Measurements from ENCODE around the gene FGF12. TPM values are rescaled to one million over a fixed set of nuclear protein-coding genes. Genes with fewer than 3 reads are reported as not detected.

FGF12 gene
- total and polyA plus RNA-seq, 2 of the 13 experiments (the other 11 are each of a cell fraction or from before 2014, with no cell fraction given) = 0.07 TPM; not detected in 1

GRCh38 chr3:192244591-192244990 is 482.8 kb downstream of the FGF12 start:
- Histone ChIP-seq H3K27me3 (ENCODE audit: control insufficient read depth in 1 of 2, insufficient read depth in 2 of 2, low read length in 2 of 2) (no peaks in the 10 kb centered on the region; a peak in 1 of 5 replicates), H4K20me1 (ENCODE audit: insufficient read depth, low read length) (no peaks in the 10 kb centered on the region), H2AFZ (ENCODE audit: low read length) (no peak overlapping the region), H3K79me2 (ENCODE audit: insufficient read depth, low read length) (no peaks in the 10 kb centered on the region), H3K4me3 (replicated peaks in 1 of 3; ENCODE audit: insufficient read depth in 1 of 3, low read depth in 2 of 3, low read length in 3 of 3) (no peak overlapping the region), H3K4me2 (ENCODE audit: low read depth, low read length) (no peak overlapping the region), H3K9ac (ENCODE audit: insufficient read depth, low read depth, low read length) (no peak overlapping the region), H3K27ac (ENCODE audit: extremely low read length, insufficient read depth, low read length) (no peak overlapping the region), H3K4me1 (ENCODE audit: insufficient read depth, low read length) (no peaks in the 10 kb centered on the region), H3K9me3 (ENCODE audit: low read length) (no peaks in the 10 kb centered on the region), H3K36me3 (replicated peaks in 1 of 2; ENCODE audit: control insufficient read depth in 1 of 2, insufficient read depth in 2 of 2, low read length in 2 of 2) (no peaks in the 10 kb centered on the region)
- ChIA-PET POLR2A (no interaction called here), CTCF (ENCODE audit: low intra/inter-chr PET ratio, low total read pairs) (no interaction called here)
- intact Hi-C loops (cut with micrococcal nuclease; ENCODE audit: unreplicated experiment) (no loop called here), in situ Hi-C loops (cut with HindIII; ENCODE audit: extremely low pct_ligation_motif_present, low pct_unique_long_range_greater_than_20kb) (no loop called here)
- ATAC-seq = no peak
- no peak for FAIRE-seq
- no peak for DNase-seq (ENCODE audit: low spot score)
- no TSS peak for BruUV-seq (replicated peaks)
- 0% methylated on average over 1 of the region's 1 CpG for WGBS (ENCODE audit: low lambda C conversion rate)
- TF ChIP-seq FOXP4 (CRISPR knock-in tag; IDR thresholded peaks at IDR 0.05) = no peak
- TF ChIP-seq ZNF382 (CRISPR knock-in tag; IDR thresholded peaks at IDR 0.05; ENCODE audit: borderline replicate concordance) = no peak
- no peak for TF ChIP-seq ZNF281 (CRISPR knock-in tag; IDR thresholded peaks at IDR 0.05; ENCODE audit: borderline replicate concordance)
- TF ChIP-seq KAT2B (IDR thresholded peaks at IDR 0.05; ENCODE audit: borderline replicate concordance, low read depth, low read length) = no peak
- TF ChIP-seq HIC2 (CRISPR knock-in tag; IDR thresholded peaks at IDR 0.05; ENCODE audit: low read depth) = no peak
- no peak for TF ChIP-seq FOXO4 (CRISPR knock-in tag; conservative IDR thresholded peaks at IDR 0.05)
- TF ChIP-seq ZFP36L1 (CRISPR knock-in tag; IDR thresholded peaks at IDR 0.05) = no peak
- no peak for TF ChIP-seq SMAD9 (CRISPR knock-in tag; IDR thresholded peaks at IDR 0.05)
- TF ChIP-seq PHF21A (CRISPR knock-in tag; IDR thresholded peaks at IDR 0.05) = no peak
- TF ChIP-seq ZNF280D (CRISPR knock-in tag; IDR thresholded peaks at IDR 0.05) = no peak

Measured in HepG2 (cell line).